HG03045 (cell line): Measurements from ENCODE around the gene GRIK4.

ENCODE experiments used
- ATAC-seq: cut with Tn5 transposase; IDR thresholded peaks from one replicate; pipeline ENCODE4 v1.9.1; 2021; ENCODE audit warnings: mild to moderate bottlenecking, moderate library complexity; ENCODE audit not compliant: unreplicated experiment

GRIK4 gene

GRCh38 chr11:120800206-120800605 lies 288.7 kb downstream of the GRIK4 start:
- no peak for ATAC-seq

- no peak for ATAC-seq
Observed at GRCh38 chr11:120801801-120802689, 290.5 kb downstream of the GRIK4 start.

GRCh38 chr11:120805960-120806555 lies 294.5 kb downstream of the GRIK4 start:
- no peak for ATAC-seq

- ATAC-seq = no peak
Observed at GRCh38 chr11:120807414-120808150, 296.0 kb downstream of the GRIK4 start.

GRCh38 chr11:120808616-120809050 lies 297.1 kb downstream of the GRIK4 start:
- no peak for ATAC-seq

GRCh38 chr11:120810251-120810650 lies 298.7 kb downstream of the GRIK4 start:
- ATAC-seq = no peak

- no peak for ATAC-seq
Observed at GRCh38 chr11:120811199-120811598, 299.7 kb downstream of the GRIK4 start.

- no peak for ATAC-seq
Observed at GRCh38 chr11:120811731-120812130, 300.2 kb downstream of the GRIK4 start.

GRCh38 chr11:120814531-120815318 lies 303.2 kb downstream of the GRIK4 start:
- no peak for ATAC-seq

- ATAC-seq = no peak
Observed at GRCh38 chr11:120815319-120816100, 304.0 kb downstream of the GRIK4 start.

GRCh38 chr11:120816176-120816575 lies 304.6 kb downstream of the GRIK4 start:
- ATAC-seq = no peak

GRCh38 chr11:120816711-120817110 lies 305.2 kb downstream of the GRIK4 start:
- ATAC-seq = no peak

- no peak for ATAC-seq
Observed at GRCh38 chr11:120817158-120817557, 305.6 kb downstream of the GRIK4 start.

GRCh38 chr11:120818097-120818496 lies 306.5 kb downstream of the GRIK4 start:
- no peak for ATAC-seq

- ATAC-seq = no peak
Observed at GRCh38 chr11:120819003-120819402, 307.5 kb downstream of the GRIK4 start.

GRCh38 chr11:120819437-120820365 lies 308.2 kb downstream of the GRIK4 start:
- ATAC-seq = no peak

- ATAC-seq = no peak
Observed at GRCh38 chr11:120823159-120823558, 311.6 kb downstream of the GRIK4 start.

- ATAC-seq = no peak
Observed at GRCh38 chr11:120824242-120824641, 312.7 kb downstream of the GRIK4 start.

- no peak for ATAC-seq
Observed at GRCh38 chr11:120827198-120827597, 315.6 kb downstream of the GRIK4 start.
